ENCODE data around the gene CFB. TPM values are rescaled to one million over a fixed set of nuclear protein-coding genes. Genes with fewer than 3 reads are reported as not detected.
A peak's percentile ranks its signal among the peaks of the same experiment; 100 is the strongest.

CFB gene
- total RNA-seq, 4 donors from 2014 or later, result 8.1 to 42.6 (median 23.1) TPM

DNA sequence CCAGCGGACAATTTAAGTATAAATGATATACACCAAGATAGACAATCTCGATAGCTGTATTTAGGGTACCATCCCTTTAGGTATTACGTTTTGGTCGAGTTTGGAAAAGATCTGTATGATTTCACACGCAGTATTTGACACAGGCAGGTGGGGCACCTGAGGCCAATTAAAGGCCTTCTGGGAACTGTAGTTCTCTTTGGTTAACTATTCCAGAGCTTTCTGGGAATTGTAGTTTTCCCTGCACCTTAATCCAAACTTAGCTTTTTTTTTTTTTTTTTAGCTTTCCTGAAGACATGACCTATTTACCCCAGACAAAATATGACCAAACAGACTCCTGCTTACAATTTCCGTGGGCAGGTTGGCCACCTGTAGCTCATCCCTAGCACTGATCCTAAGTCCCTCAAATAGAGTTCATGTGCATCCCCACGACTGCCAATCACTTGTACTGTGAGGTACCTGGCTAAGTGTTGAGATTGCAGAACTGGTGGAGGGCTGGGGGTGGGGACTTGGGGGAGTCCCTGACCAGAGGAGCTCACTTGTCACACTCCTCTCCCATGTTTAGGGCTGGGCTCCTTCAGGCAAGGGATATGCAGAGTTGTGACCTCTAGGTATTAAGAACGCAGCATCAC lies 47.4 kb upstream of the CFB start:
- Histone ChIP-seq H3K36me3 (peaks cover 0 to 31% of the 10 kb centered on the region in 2 donors), H3K9me3 (no peaks in the 10 kb centered on the region), H3K4me1 (peaks cover 3 to 63% (median 14%) of the 10 kb centered on the region in 3 donors), H3K27me3 (no peaks in the 10 kb centered on the region), H3K4me3 (peak overlapping the region; percentile 82 to 97), H3K27ac (peak overlapping the region; percentile 80 to 91 (median 88))
- 0 to 11% methylated on average over 6 to 7 of the region's 8 CpGs for WGBS, 2 donors (ENCODE audit: low coverage in 1 of 2)
- ATAC-seq, result no peak
- no peak for TF ChIP-seq EP300 (IDR thresholded peaks at IDR 0.05)
- TF ChIP-seq, protein P1, sequence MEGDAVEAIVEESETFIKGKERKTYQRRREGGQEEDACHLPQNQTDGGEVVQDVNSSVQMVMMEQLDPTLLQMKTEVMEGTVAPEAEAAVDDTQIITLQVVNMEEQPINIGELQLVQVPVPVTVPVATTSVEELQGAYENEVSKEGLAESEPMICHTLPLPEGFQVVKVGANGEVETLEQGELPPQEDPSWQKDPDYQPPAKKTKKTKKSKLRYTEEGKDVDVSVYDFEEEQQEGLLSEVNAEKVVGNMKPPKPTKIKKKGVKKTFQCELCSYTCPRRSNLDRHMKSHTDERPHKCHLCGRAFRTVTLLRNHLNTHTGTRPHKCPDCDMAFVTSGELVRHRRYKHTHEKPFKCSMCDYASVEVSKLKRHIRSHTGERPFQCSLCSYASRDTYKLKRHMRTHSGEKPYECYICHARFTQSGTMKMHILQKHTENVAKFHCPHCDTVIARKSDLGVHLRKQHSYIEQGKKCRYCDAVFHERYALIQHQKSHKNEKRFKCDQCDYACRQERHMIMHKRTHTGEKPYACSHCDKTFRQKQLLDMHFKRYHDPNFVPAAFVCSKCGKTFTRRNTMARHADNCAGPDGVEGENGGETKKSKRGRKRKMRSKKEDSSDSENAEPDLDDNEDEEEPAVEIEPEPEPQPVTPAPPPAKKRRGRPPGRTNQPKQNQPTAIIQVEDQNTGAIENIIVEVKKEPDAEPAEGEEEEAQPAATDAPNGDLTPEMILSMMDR (IDR thresholded peaks at IDR 0.05), result peak in 1 of 4 experiments; percentile 12
- no peak for TF ChIP-seq POLR2AphosphoS5 (IDR thresholded peaks at IDR 0.05)

DNA sequence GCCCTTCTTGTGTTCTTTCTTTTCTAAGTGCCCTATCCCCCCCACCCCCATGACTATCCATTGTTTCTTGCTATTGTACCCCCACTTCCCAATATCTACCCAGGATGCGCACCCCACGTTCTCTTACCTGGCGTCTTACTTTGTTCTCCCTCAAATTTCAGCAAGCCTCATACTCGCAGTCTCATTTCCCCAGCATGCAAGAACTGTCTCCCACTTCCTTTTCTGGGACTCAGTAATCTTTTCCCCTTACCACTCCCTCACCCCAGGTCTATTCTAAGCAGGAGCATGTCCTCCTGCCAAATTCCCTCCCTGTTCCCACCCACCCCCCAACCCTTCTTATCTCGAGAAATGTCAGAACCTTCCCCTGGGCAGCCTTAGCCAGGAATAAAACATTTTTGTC lies 46.7 kb upstream of the CFB start:
- 59% methylated on average over 5 of the region's 5 CpGs; no CpG with 5 or more reads in 1 of the 2 donors for WGBS, 2 donors (ENCODE audit: low coverage in 1 of 2)
- TF ChIP-seq POLR2A (IDR thresholded peaks at IDR 0.05), result no peak
- TF ChIP-seq, protein P1 (IDR thresholded peaks at IDR 0.05), result no peak
- TF ChIP-seq POLR2AphosphoS5 (IDR thresholded peaks at IDR 0.05), result no peak
- no peak for TF ChIP-seq EP300 (IDR thresholded peaks at IDR 0.05)
- no peak overlapping the region for H3K27ac ChIP-seq
- H3K27me3 ChIP-seq, result no peaks in the 10 kb centered on the region
- ATAC-seq, result no peak
- H3K4me1 ChIP-seq, result peaks cover 3 to 70% (median 14%) of the 10 kb centered on the region in 3 donors
- H3K36me3 ChIP-seq, result peaks cover 0 to 24% of the 10 kb centered on the region in 2 donors
- H3K9me3 ChIP-seq, result no peaks in the 10 kb centered on the region
- no peak overlapping the region for H3K4me3 ChIP-seq

- no peak for ATAC-seq
- TF ChIP-seq POLR2A (IDR thresholded peaks at IDR 0.05) (no peak), POLR2AphosphoS5 (IDR thresholded peaks at IDR 0.05) (no peak), EP300 (IDR thresholded peaks at IDR 0.05) (no peak)
- TF ChIP-seq, protein P1 (IDR thresholded peaks at IDR 0.05), result no peak
- Histone ChIP-seq H3K27me3 (no peaks in the 10 kb centered on the region), H3K9me3 (no peaks in the 10 kb centered on the region), H3K36me3 (peaks cover 0 to 15% of the 10 kb centered on the region in 2 donors), H3K4me1 (peaks cover 3 to 70% (median 14%) of the 10 kb centered on the region in 3 donors), H3K27ac (peak overlapping the region in 3 of 4 donors; percentile 87 to 92 (median 89)), H3K4me3 (no peak overlapping the region)
- 80% methylated on average over 4 of the region's 49 CpGs; no CpG with 5 or more reads in 1 of the 2 donors for WGBS, 2 donors (ENCODE audit: low coverage in 1 of 2)
These were observed 45.8 kb upstream of the CFB start for GRCh38 chr6:31899882-31900722.

DNA sequence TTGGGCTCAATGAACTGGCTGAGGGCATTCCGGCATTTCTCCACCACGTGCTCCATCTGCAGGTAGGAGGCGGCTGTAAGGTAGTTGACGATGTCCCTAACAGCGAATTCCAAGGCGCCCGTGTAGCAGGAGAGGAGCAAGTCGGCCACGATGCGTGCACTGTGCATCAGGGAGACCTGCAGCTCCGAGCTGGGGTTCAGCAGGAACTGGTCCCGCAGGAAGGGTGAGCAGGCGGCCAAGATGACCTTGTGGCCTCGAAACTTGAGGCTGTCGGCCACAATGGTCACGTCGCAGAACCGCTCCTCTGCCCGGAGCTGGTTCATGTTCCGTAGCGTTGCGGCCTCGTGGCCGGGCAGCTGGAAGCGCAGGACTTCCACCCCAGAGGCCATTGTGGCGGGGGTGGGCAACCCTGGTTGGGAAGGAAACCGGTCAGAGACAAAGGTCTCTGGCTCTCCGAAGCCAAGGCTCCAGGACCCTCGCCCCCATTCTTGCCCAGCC lies 44.9 kb upstream of the CFB start:
- no peaks in the 10 kb centered on the region for H3K27me3 ChIP-seq
- H3K4me3 ChIP-seq, result peak overlapping the region; percentile 49 to 79
- TF ChIP-seq POLR2AphosphoS5 (IDR thresholded peaks at IDR 0.05) (no peak), EP300 (IDR thresholded peaks at IDR 0.05) (no peak), POLR2A (IDR thresholded peaks at IDR 0.05) (no peak)
- TF ChIP-seq, protein P1 (IDR thresholded peaks at IDR 0.05), result no peak
- WGBS, 2 donors (ENCODE audit: low coverage in 1 of 2), result no CpG with 5 or more reads among the region's 29 CpGs
- no peaks in the 10 kb centered on the region for H3K9me3 ChIP-seq
- H3K4me1 ChIP-seq, result peaks cover 3 to 70% (median 14%) of the 10 kb centered on the region in 3 donors
- ATAC-seq, result no peak
- H3K27ac ChIP-seq, result peak overlapping the region in 3 of 4 donors; percentile 87 to 92 (median 89)
- H3K36me3 ChIP-seq, result peaks cover 0 to 6% of the 10 kb centered on the region in 2 donors

Measured in gastroesophageal sphincter (tissue), 4 donors.